Measurements from ENCODE around the gene BCAS4.

- TF ChIP-seq CTCF (IDR thresholded peaks at IDR 0.05) (no peak), POLR2A (IDR thresholded peaks at IDR 0.05) (no peak), POLR2AphosphoS5 (IDR thresholded peaks at IDR 0.05) (no peak), EP300 (IDR thresholded peaks at IDR 0.05) (no peak)
These were observed 49.2 kb upstream of the BCAS4 start for GRCh38 chr20:50745634-50746137.
